Liver (tissue), 9 donors: ENCODE results near the gene OTOA. TPM values are rescaled to one million over a fixed set of nuclear protein-coding genes. Genes with fewer than 3 reads are reported as not detected.

ENCODE experiments used
- DNase-seq: peaks from one replicate; pipeline ENCODE4 v3.0.0-alpha.2; 2017; ENCODE audit warnings: low spot score
- H3K27ac ChIP-seq, 2 donors: one replicate each; pipeline ENCODE4 v1.7.0; 2013; ENCODE audit warnings: inconsistent platforms in 2 of 2, low read length in 2 of 2, control low read depth in 1 of 2, low read depth in 1 of 2, mild to moderate bottlenecking in 1 of 2
- H3K27me3 ChIP-seq, 4 donors: one replicate each; pipeline versions ENCODE4 v1.6.1 to v1.7.0; 2013; ENCODE audit warnings: low read length in 3 of 4, inconsistent platforms in 1 of 4, mild to moderate bottlenecking in 1 of 4, moderate library complexity in 1 of 4; ENCODE audit not compliant: control insufficient read depth in 4 of 4, insufficient read depth in 4 of 4
- H3K36me3 ChIP-seq, 4 donors: one replicate each; pipeline versions ENCODE4 v1.6.1 to v1.7.0; 2013; ENCODE audit warnings: low read length in 3 of 4, mild to moderate bottlenecking in 3 of 4, low read depth in 1 of 4, moderate library complexity in 1 of 4; ENCODE audit not compliant: control insufficient read depth in 4 of 4, insufficient read depth in 3 of 4
- H3K4me1 ChIP-seq, 4 donors: one replicate each; pipeline versions ENCODE4 v1.6.1 to v1.7.0; 2013; ENCODE audit warnings: low read length in 3 of 4, mild to moderate bottlenecking in 3 of 4, moderate library complexity in 1 of 4; ENCODE audit not compliant: control insufficient read depth in 4 of 4, insufficient read depth in 4 of 4
- H3K4me3 ChIP-seq, 3 donors: one replicate each; pipeline versions ENCODE4 v1.6.1 to v1.7.0; 2013; ENCODE audit warnings: low read length in 3 of 3, control low read depth in 1 of 3, low read depth in 1 of 3, mild to moderate bottlenecking in 1 of 3
- H3K9ac ChIP-seq, 2 donors: one replicate each; pipeline ENCODE4 v1.7.0; 2013; ENCODE audit warnings: low read length in 2 of 2, mild to moderate bottlenecking in 2 of 2, moderate library complexity in 2 of 2, control low read depth in 1 of 2, low read depth in 1 of 2
- H3K9me3 ChIP-seq, 4 donors: one replicate each; pipeline versions ENCODE4 v1.6.1 to v1.7.0; 2013; ENCODE audit warnings: low read length in 3 of 4; ENCODE audit not compliant: control insufficient read depth in 4 of 4
- ATF3 ChIP-seq: IDR thresholded peaks from 2 replicates; pipeline ENCODE4 v1.6.1; 2016; ENCODE audit warnings: antibody characterized with exemption
- CTCF ChIP-seq: fragments of 150-350 bp; IDR thresholded peaks from 2 replicates; pipeline ENCODE4 v1.5.1; 2017; ENCODE audit warnings: improper control_type of control experiment, low read depth, low read length; ENCODE audit not compliant: missing input control
- EGR1 ChIP-seq, 2 donors: IDR thresholded peaks; 2 replicates each; pipeline ENCODE4 v1.6.1; 2016 to 2018; ENCODE audit warnings: antibody characterized with exemption in 2 of 2, low read depth in 2 of 2
- FOXA1 ChIP-seq: IDR thresholded peaks from 2 replicates; pipeline ENCODE4 v1.6.1; 2016; ENCODE audit warnings: antibody characterized with exemption
- FOXA2 ChIP-seq: IDR thresholded peaks from 2 replicates; pipeline ENCODE4 v1.6.1; 2016; ENCODE audit warnings: antibody characterized with exemption
- GABPA ChIP-seq, 2 donors: IDR thresholded peaks in 1 of 2; conservative IDR thresholded peaks in 1 of 2; 2 replicates each; pipeline ENCODE4 v1.6.1; 2016; ENCODE audit warnings: antibody characterized with exemption in 2 of 2, mild to moderate bottlenecking in 1 of 2, moderate library complexity in 1 of 2
- HNF4A ChIP-seq, 2 donors: conservative IDR thresholded peaks; 2 replicates each; pipeline ENCODE4 v1.6.1; 2016; ENCODE audit warnings: antibody characterized with exemption in 2 of 2, mild to moderate bottlenecking in 2 of 2
- HNF4G ChIP-seq: IDR thresholded peaks from 2 replicates; pipeline ENCODE4 v1.6.1; 2016; ENCODE audit warnings: antibody characterized with exemption
- JUND ChIP-seq, 2 donors: IDR thresholded peaks; 2 replicates each; pipeline ENCODE4 v1.6.1; 2016; ENCODE audit warnings: antibody characterized with exemption in 2 of 2
- MAX ChIP-seq: IDR thresholded peaks from 2 replicates; pipeline ENCODE4 v1.6.1; 2016; ENCODE audit warnings: antibody characterized with exemption
- NR2F2 ChIP-seq: IDR thresholded peaks from 2 replicates; pipeline ENCODE4 v1.6.1; 2016; ENCODE audit warnings: antibody characterized with exemption
- RAD21 ChIP-seq, 2 donors: IDR thresholded peaks; 2 replicates each; pipeline ENCODE4 v1.6.1; 2016; ENCODE audit warnings: antibody characterized with exemption in 2 of 2, mild to moderate bottlenecking in 2 of 2
- REST ChIP-seq: IDR thresholded peaks from 2 replicates; pipeline ENCODE4 v1.6.1; 2016; ENCODE audit warnings: antibody characterized with exemption, mild to moderate bottlenecking
- RXRA ChIP-seq, 2 donors: IDR thresholded peaks; 2 replicates each; pipeline ENCODE4 v1.6.1; 2017 to 2018; ENCODE audit warnings: antibody characterized with exemption in 2 of 2, mild to moderate bottlenecking in 1 of 2
- SP1 ChIP-seq: IDR thresholded peaks from 2 replicates; pipeline ENCODE4 v1.6.1; 2018; ENCODE audit warnings: antibody characterized with exemption, mild to moderate bottlenecking
- TAF1 ChIP-seq: conservative IDR thresholded peaks from 2 replicates; pipeline ENCODE4 v1.6.1; 2016; ENCODE audit warnings: antibody characterized with exemption, mild to moderate bottlenecking
- YY1 ChIP-seq: IDR thresholded peaks from 2 replicates; pipeline ENCODE4 v1.6.1; 2016; ENCODE audit warnings: antibody characterized with exemption, mild to moderate bottlenecking
- ZBTB33 ChIP-seq: IDR thresholded peaks from 2 replicates; pipeline ENCODE4 v1.6.1; 2016; ENCODE audit warnings: antibody characterized with exemption
- WGBS: extraction: QIAGEN DNeasy Blood & Tissue Kit; methylation state at CpG from one replicate; pipeline ENCODE4 v1.1.7; 2013; 5-methylcytosine and 5-hydroxymethylcytosine counted together
- polyA plus RNA-seq, 2 donors: library from polyadenylated mRNA; stranded (reverse) in 1 of 2; unstranded in 1 of 2; fragments of 200-250 nt in 1 of 2; fragments of >200 nt in 1 of 2; fragmentation: Nextera tagmentation in 1 of 2; extraction: Ambion mirVana in 1 of 2; gene quantifications; one replicate each; pipeline versions ENCODE4 v1.2.1 to v1.2.3, GENCODE V29; 2013 to 2015
- total RNA-seq, 2 donors: library from RNA; depleted of rRNA; stranded (reverse); fragments of >200 nt; gene quantifications; one replicate each; pipeline ENCODE4 v1.2.3, GENCODE V29; 2014
- donor health status: healthy.
- donor health status: healthy.
- donor health status: healthy.
- donor health status: healthy.
- donor health status: healthy.

The OTOA gene
- total and polyA plus RNA-seq, 4 donors = 0.05 to 0.17 (median 0.10) TPM

- WGBS = 82% methylated on average over 5 of the region's 5 CpGs
- TF ChIP-seq JUND (IDR thresholded peaks at IDR 0.05) (no peak), RXRA (IDR thresholded peaks at IDR 0.05) (no peak), EGR1 (IDR thresholded peaks at IDR 0.05; ENCODE audit: low read depth in 2 of 2) (no peak), REST (no peak), FOXA2 (no peak), YY1 (no peak), RAD21 (IDR thresholded peaks at IDR 0.05) (no peak), MAX (no peak), TAF1 (no peak), NR2F2 (no peak), GABPA (IDR thresholded peaks at IDR 0.05 in 1 of 2, conservative IDR thresholded peaks at IDR 0.05 in 1 of 2) (no peak), ATF3 (no peak), HNF4G (no peak), ZBTB33 (no peak), HNF4A (conservative IDR thresholded peaks at IDR 0.05) (no peak), FOXA1 (no peak)
- Histone ChIP-seq H3K27ac (no peak overlapping the region), H3K9ac (no peak overlapping the region), H3K9me3 (no peaks in the 10 kb centered on the region), H3K36me3 (no peaks in the 10 kb centered on the region), H3K27me3 (no peaks in the 10 kb centered on the region), H3K4me3 (no peak overlapping the region), H3K4me1 (no peaks in the 10 kb centered on the region)
- DNase-seq = no peak
These were observed 33.3 kb downstream of the OTOA start for GRCh38 chr16:21697032-21697431.

- no peak for DNase-seq
- Histone ChIP-seq H3K27ac (no peak overlapping the region), H3K4me3 (no peak overlapping the region), H3K27me3 (no peaks in the 10 kb centered on the region), H3K36me3 (no peaks in the 10 kb centered on the region), H3K9ac (no peak overlapping the region), H3K4me1 (no peaks in the 10 kb centered on the region), H3K9me3 (no peaks in the 10 kb centered on the region)
- 81% methylated on average over 9 of the region's 9 CpGs for WGBS
- no peak for TF ChIP-seq RXRA (IDR thresholded peaks at IDR 0.05)
- TF ChIP-seq YY1 = no peak
- TF ChIP-seq FOXA2 = no peak
- TF ChIP-seq NR2F2 = no peak
- no peak for TF ChIP-seq MAX
- TF ChIP-seq HNF4G = no peak
- no peak for TF ChIP-seq RAD21 (IDR thresholded peaks at IDR 0.05)
- no peak for TF ChIP-seq JUND (IDR thresholded peaks at IDR 0.05)
- TF ChIP-seq SP1 = no peak
- no peak for TF ChIP-seq CTCF
- TF ChIP-seq ZBTB33 = no peak
- TF ChIP-seq EGR1 (IDR thresholded peaks at IDR 0.05; ENCODE audit: low read depth in 2 of 2) = no peak
- no peak for TF ChIP-seq TAF1
- TF ChIP-seq FOXA1 = no peak
- no peak for TF ChIP-seq HNF4A (conservative IDR thresholded peaks at IDR 0.05)
These were observed 34.6 kb downstream of the OTOA start for GRCh38 chr16:21698169-21699032.
